IMR-90 (cell line): ENCODE data around the gene GRK5. TPM values are rescaled to one million over a fixed set of nuclear protein-coding genes. Genes with fewer than 3 reads are reported as not detected.

Source experiments
- ATAC-seq: fragments of 200-7000 bp; cut with Tn5 transposase; 2 replicates; pipeline ENCODE4 v1.9.1; 2020; ENCODE audit warnings: low read depth, mild to moderate bottlenecking, moderate library complexity
- BruUV-seq: library from RNA; stranded (reverse); fragments of 400-500 nt; replicated peaks from 2 replicates; lab custom pipeline; 2021; lab: Mats Ljungman, UMichigan
- CTCF ChIA-PET: fragments of 300-600 bp; formaldehyde crosslinking; extraction: SDS; loops from one replicate; lab custom pipeline; 2021; ENCODE audit warnings: antibody characterized with exemption; lab: Yijun Ruan, JAX
- POLR2A ChIA-PET: fragments of 300-600 bp; sonication (Branson Sonifier 250); formaldehyde crosslinking; loops from one replicate; lab custom pipeline; 2022; ENCODE audit warnings: antibody characterized with exemption; ENCODE audit not compliant: unreplicated experiment; lab: Charles Lee
- DNase-seq: peaks from one replicate; pipeline ENCODE4 v3.0.0; 2013
- H2AFZ ChIP-seq: replicated peaks from 2 replicates; pipeline ENCODE3; 2013; ENCODE audit warnings: low read length, mild to moderate bottlenecking; ENCODE audit not compliant: poor library complexity
- H2AK5ac ChIP-seq: 2 replicates; pipeline ENCODE4 v1.6.1; 2013; ENCODE audit warnings: low read depth, low read length, inconsistent platforms
- H2AK9ac ChIP-seq: replicated peaks from 2 replicates; pipeline ENCODE3; 2013; ENCODE audit warnings: mild to moderate bottlenecking, low read depth, low read length, moderate library complexity; ENCODE audit not compliant: poor library complexity
- H2BK120ac ChIP-seq: 2 replicates; pipeline ENCODE4 v1.6.1; 2013; ENCODE audit warnings: low read depth, low read length, inconsistent platforms
- H2BK15ac ChIP-seq: 3 replicates; pipeline ENCODE4 v1.6.1; 2013; ENCODE audit warnings: low read depth, low read length, inconsistent platforms
- H2BK20ac ChIP-seq: 2 replicates; pipeline ENCODE4 v1.6.1; 2013; ENCODE audit warnings: low read depth, mild to moderate bottlenecking, inconsistent platforms, low read length, moderate library complexity
- H2BK5ac ChIP-seq: 2 replicates; pipeline ENCODE4 v1.6.1; 2013; ENCODE audit warnings: mild to moderate bottlenecking, low read depth, low read length, inconsistent platforms; ENCODE audit not compliant: poor library complexity, severe bottlenecking
- H3K14ac ChIP-seq: replicated peaks from 2 replicates; pipeline ENCODE4 v1.6.1; 2013; ENCODE audit warnings: low read depth, low read length, inconsistent platforms
- H3K18ac ChIP-seq: 2 replicates; pipeline ENCODE4 v1.6.1; 2013; ENCODE audit warnings: low read depth, low read length, control low read depth
- H3K23ac ChIP-seq: 2 replicates; pipeline ENCODE4 v1.6.1; 2013; ENCODE audit warnings: low read depth, low read length, inconsistent platforms
- H3K27ac ChIP-seq: 2 replicates; pipeline ENCODE4 v1.5.1; 2013; ENCODE audit warnings: mild to moderate bottlenecking, control low read depth, low read length; ENCODE audit not compliant: insufficient read depth
- H3K27me3 ChIP-seq: 2 replicates; pipeline ENCODE4 v1.6.1; 2013; ENCODE audit warnings: low read length; ENCODE audit not compliant: control insufficient read depth, insufficient read depth
- H3K36me3 ChIP-seq: 2 replicates; pipeline ENCODE4 v1.6.1; 2013; ENCODE audit warnings: low read length, mixed read lengths; ENCODE audit not compliant: control insufficient read depth, insufficient read depth
- H3K4ac ChIP-seq: 2 replicates; pipeline ENCODE4 v1.6.1; 2013; ENCODE audit warnings: low read depth, low read length, inconsistent platforms
- H3K4me1 ChIP-seq: 2 replicates; pipeline ENCODE4 v1.6.1; 2013; ENCODE audit warnings: low read length, mixed read lengths; ENCODE audit not compliant: control insufficient read depth, insufficient read depth
- H3K4me2 ChIP-seq: 2 replicates; pipeline ENCODE4 v1.6.1; 2013; ENCODE audit warnings: low read depth, mild to moderate bottlenecking, control low read depth, low read length, moderate library complexity
- H3K4me3 ChIP-seq: 2 replicates; pipeline ENCODE4 v1.5.1; 2013; ENCODE audit warnings: low read depth, mild to moderate bottlenecking, control low read depth, low read length, moderate library complexity; ENCODE audit not compliant: insufficient read depth
- H3K56ac ChIP-seq: 2 replicates; pipeline ENCODE4 v1.6.1; 2013; ENCODE audit warnings: low read length, inconsistent platforms; ENCODE audit not compliant: insufficient read depth; ENCODE audit errors: extremely low read depth
- H3K79me1 ChIP-seq, 2 experiments: 2 replicates each; pipeline ENCODE4 v1.6.1; 2013; ENCODE audit warnings: low read length in 2 of 2, inconsistent platforms in 1 of 2, low read depth in 1 of 2
- H3K9ac ChIP-seq: 2 replicates; pipeline ENCODE4 v1.6.1; 2013; ENCODE audit warnings: low read depth, low read length, control low read depth
- H3K9me1 ChIP-seq: 2 replicates; pipeline ENCODE4 v1.6.1; 2013; ENCODE audit warnings: low read length, inconsistent platforms; ENCODE audit not compliant: insufficient read depth
- H3K9me3 ChIP-seq: 2 replicates; pipeline ENCODE4 v1.6.1; 2013; ENCODE audit warnings: low read length; ENCODE audit not compliant: control insufficient read depth, insufficient read depth
- H4K20me1 ChIP-seq: 2 replicates; pipeline ENCODE4 v1.6.1; 2013; ENCODE audit warnings: low read length, inconsistent platforms; ENCODE audit not compliant: insufficient read depth
- H4K5ac ChIP-seq: 2 replicates; pipeline ENCODE4 v1.6.1; 2013; ENCODE audit warnings: mild to moderate bottlenecking, low read depth, low read length, control low read depth
- H4K8ac ChIP-seq, 2 experiments: 2 replicates each; pipeline ENCODE4 v1.6.1; 2013; ENCODE audit warnings: low read depth in 2 of 2, low read length in 2 of 2, control low read depth in 1 of 2, inconsistent platforms in 1 of 2
- H4K91ac ChIP-seq: 2 replicates; pipeline ENCODE4 v1.6.1; 2013; ENCODE audit warnings: low read depth, low read length, inconsistent platforms; ENCODE audit not compliant: insufficient read depth
- BHLHE40 ChIP-seq: fragments of 150-350 bp; IDR thresholded peaks from 2 replicates; pipeline ENCODE4 v1.6.1; 2016; ENCODE audit warnings: mild to moderate bottlenecking, low read depth, low read length
- CEBPB ChIP-seq: IDR thresholded peaks from 2 replicates; pipeline ENCODE4 v1.6.1; 2012; ENCODE audit warnings: low read depth, low read length, improper control_type of control experiment
- CHD1 ChIP-seq: IDR thresholded peaks from 2 replicates; pipeline ENCODE4 v1.6.1; 2012; ENCODE audit warnings: low read depth, low read length, improper control_type of control experiment
- ELK1 ChIP-seq: fragments of 150-350 bp; IDR thresholded peaks from 2 replicates; pipeline ENCODE4 v1.6.1; 2016; ENCODE audit warnings: low read depth, mild to moderate bottlenecking, low read length, moderate library complexity, borderline replicate concordance
- MAZ ChIP-seq: IDR thresholded peaks from 2 replicates; pipeline ENCODE4 v1.6.1; 2012; ENCODE audit warnings: low read depth, mild to moderate bottlenecking, low read length, improper control_type of control experiment, moderate library complexity, borderline replicate concordance
- MXI1 ChIP-seq: IDR thresholded peaks from 2 replicates; pipeline ENCODE4 v1.6.1; 2012; ENCODE audit warnings: low read depth, mild to moderate bottlenecking, low read length, moderate library complexity, borderline replicate concordance
- NFE2L2 ChIP-seq: fragments of 150-350 bp; IDR thresholded peaks from 2 replicates; pipeline ENCODE4 v1.6.1; 2016; ENCODE audit warnings: low read depth, mild to moderate bottlenecking, low read length
- POLR2A ChIP-seq: IDR thresholded peaks from 2 replicates; pipeline ENCODE4 v1.6.1; 2012; ENCODE audit warnings: mild to moderate bottlenecking, low read depth, low read length
- RAD21 ChIP-seq: IDR thresholded peaks from 2 replicates; pipeline ENCODE4 v1.6.1; 2012; ENCODE audit warnings: low read length, improper control_type of control experiment
- RCOR1 ChIP-seq: IDR thresholded peaks from 2 replicates; pipeline ENCODE4 v1.6.1; 2012; ENCODE audit warnings: mild to moderate bottlenecking, low read length, improper control_type of control experiment; ENCODE audit not compliant: insufficient replicate concordance
- RFX5 ChIP-seq: IDR thresholded peaks from 2 replicates; pipeline ENCODE4 v1.8.0; 2012; ENCODE audit warnings: low read depth, mild to moderate bottlenecking, low read length, moderate library complexity
- WGBS, 2 experiments: methylation state at CpG; one replicate each; pipeline versions ENCODE4 v1.1.5 to v1.1.7; 2013; ENCODE audit warnings: missing lambda C conversion rate in 2 of 2; ENCODE audit not compliant: insufficient read length in 1 of 2; ENCODE audit errors: extremely low coverage in 2 of 2; 5-methylcytosine and 5-hydroxymethylcytosine counted together
- dilution Hi-C: fragments of 300-500 bp; cut with HindIII; formaldehyde crosslinking; loops from one replicate; pipeline ENCODE4 v1.14.3; 2018; ENCODE audit warnings: low sequenced_read_pairs; ENCODE audit not compliant: unreplicated experiment
- in situ Hi-C: fragments of 300-500 bp; cut with MboI; formaldehyde crosslinking; loops from 3 replicates; pipeline ENCODE4 v1.14.3; 2019; ENCODE audit warnings: low sequenced_read_pairs, inconsistent platforms, mixed read lengths
- intact Hi-C: fragments of 100-400 bp; cut with micrococcal nuclease; formaldehyde crosslinking; loops from 2 replicates; pipeline ENCODE4 v1.10.0; 2022
- polyA plus RNA-seq, 3 experiments: library from polyadenylated mRNA; depleted of rRNA; stranded (reverse); fragments of >200 nt; gene quantifications; 2 replicates each; pipeline ENCODE4 v1.2.3, GENCODE V29; 2012; ENCODE audit warnings: low replicate concordance in 1 of 3
- total RNA-seq: library from RNA; depleted of rRNA; stranded (reverse); fragments of >200 nt; gene quantifications from 2 replicates; pipeline ENCODE4 v1.2.3, GENCODE V29; 2012
- TF ChIP-seq, protein P1 (sequence below): fragments of 150-350 bp; IDR thresholded peaks from 2 replicates; pipeline ENCODE4 v1.6.1; 2017; ENCODE audit warnings: mild to moderate bottlenecking, antibody characterized with exemption, low read length, low read depth
- TF ChIP-seq, protein P2 (sequence below): conservative IDR thresholded peaks from 2 replicates; pipeline ENCODE4 v1.5.1; 2012; ENCODE audit warnings: mild to moderate bottlenecking, low read depth, low read length, improper control_type of control experiment

GRK5 gene
- total and polyA plus RNA-seq, 2 of the 4 experiments (the other 2 are of a cell fraction) = 12.9 to 16.3 TPM

GRCh38 chr10:119215371-119215770 is 8.0 kb downstream of the GRK5 start:
- no TSS peak for BruUV-seq
- Histone ChIP-seq H3K4ac (no peak overlapping the region), H3K56ac (no peak overlapping the region), H3K4me2 (no peak overlapping the region), H3K9me3 (no peaks in the 10 kb centered on the region), H3K79me1 (peaks cover 41 to 81% of the 10 kb centered on the region in 2 experiments), H2AK9ac (no peak overlapping the region), H3K4me3 (no peak overlapping the region), H4K91ac (no peak overlapping the region), H4K5ac (no peak overlapping the region), H2BK15ac (no peak overlapping the region), H4K20me1 (peaks cover 60% of the 10 kb centered on the region), H3K18ac (no peak overlapping the region), H2BK120ac (no peak overlapping the region), H4K8ac (no peak overlapping the region), H3K27ac (no peak overlapping the region), H3K14ac (no peak overlapping the region), H3K23ac (no peak overlapping the region), H2AFZ (no peak overlapping the region), H3K36me3 (peaks cover 22% of the 10 kb centered on the region), H3K27me3 (no peaks in the 10 kb centered on the region), H2BK20ac (no peak overlapping the region), H3K9me1 (peaks cover 32% of the 10 kb centered on the region), H3K9ac (no peak overlapping the region), H3K4me1 (peaks cover 32% of the 10 kb centered on the region), H2AK5ac (no peak overlapping the region), H2BK5ac (no peak overlapping the region)
- dilution Hi-C loops (no loop called here), intact Hi-C loops (no loop called here), in situ Hi-C loops (no loop called here)
- TF ChIP-seq, protein P1, sequence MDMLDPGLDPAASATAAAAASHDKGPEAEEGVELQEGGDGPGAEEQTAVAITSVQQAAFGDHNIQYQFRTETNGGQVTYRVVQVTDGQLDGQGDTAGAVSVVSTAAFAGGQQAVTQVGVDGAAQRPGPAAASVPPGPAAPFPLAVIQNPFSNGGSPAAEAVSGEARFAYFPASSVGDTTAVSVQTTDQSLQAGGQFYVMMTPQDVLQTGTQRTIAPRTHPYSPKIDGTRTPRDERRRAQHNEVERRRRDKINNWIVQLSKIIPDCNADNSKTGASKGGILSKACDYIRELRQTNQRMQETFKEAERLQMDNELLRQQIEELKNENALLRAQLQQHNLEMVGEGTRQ = no peak
- no peak; the same call in 1 of the 2 replicates for TF ChIP-seq POLR2A
- TF ChIP-seq MAZ = no peak
- no peak for TF ChIP-seq CEBPB
- no peak for TF ChIP-seq RFX5
- TF ChIP-seq NFE2L2 = no peak
- no peak for TF ChIP-seq BHLHE40
- TF ChIP-seq MXI1 = no peak
- no peak for TF ChIP-seq RAD21
- no peak for TF ChIP-seq CHD1
- TF ChIP-seq, protein P2, sequence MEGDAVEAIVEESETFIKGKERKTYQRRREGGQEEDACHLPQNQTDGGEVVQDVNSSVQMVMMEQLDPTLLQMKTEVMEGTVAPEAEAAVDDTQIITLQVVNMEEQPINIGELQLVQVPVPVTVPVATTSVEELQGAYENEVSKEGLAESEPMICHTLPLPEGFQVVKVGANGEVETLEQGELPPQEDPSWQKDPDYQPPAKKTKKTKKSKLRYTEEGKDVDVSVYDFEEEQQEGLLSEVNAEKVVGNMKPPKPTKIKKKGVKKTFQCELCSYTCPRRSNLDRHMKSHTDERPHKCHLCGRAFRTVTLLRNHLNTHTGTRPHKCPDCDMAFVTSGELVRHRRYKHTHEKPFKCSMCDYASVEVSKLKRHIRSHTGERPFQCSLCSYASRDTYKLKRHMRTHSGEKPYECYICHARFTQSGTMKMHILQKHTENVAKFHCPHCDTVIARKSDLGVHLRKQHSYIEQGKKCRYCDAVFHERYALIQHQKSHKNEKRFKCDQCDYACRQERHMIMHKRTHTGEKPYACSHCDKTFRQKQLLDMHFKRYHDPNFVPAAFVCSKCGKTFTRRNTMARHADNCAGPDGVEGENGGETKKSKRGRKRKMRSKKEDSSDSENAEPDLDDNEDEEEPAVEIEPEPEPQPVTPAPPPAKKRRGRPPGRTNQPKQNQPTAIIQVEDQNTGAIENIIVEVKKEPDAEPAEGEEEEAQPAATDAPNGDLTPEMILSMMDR = no peak
- no peak for TF ChIP-seq RCOR1
- no peak for TF ChIP-seq ELK1
- 100% methylated on average over 1 of the region's 2 CpGs; no CpG with 5 or more reads in 1 of the 2 experiments for WGBS, 2 experiments
- no peak for ATAC-seq
- POLR2A ChIA-PET = no interaction called here
- no peak for DNase-seq
- CTCF ChIA-PET = interaction anchor here (0.6 kb wide), 1 partner anchor 150 kb away, joined by 3 read pairs; no protein-coding TSS in a partner anchor
